GM21423 (cell line): ENCODE measurements around the gene SAYSD1.
"Not testable (repeated sequence)": the region's sequence is repeated elsewhere in the genome, so short reads cannot be mapped to it uniquely, and the experiment has no call there.

Experiments used
- ATAC-seq: cut with Tn5 transposase; IDR thresholded peaks from one replicate; pipeline ENCODE4 v1.9.1; 2021; ENCODE audit warnings: mild to moderate bottlenecking, moderate library complexity; ENCODE audit not compliant: unreplicated experiment

Gene SAYSD1

DNA sequence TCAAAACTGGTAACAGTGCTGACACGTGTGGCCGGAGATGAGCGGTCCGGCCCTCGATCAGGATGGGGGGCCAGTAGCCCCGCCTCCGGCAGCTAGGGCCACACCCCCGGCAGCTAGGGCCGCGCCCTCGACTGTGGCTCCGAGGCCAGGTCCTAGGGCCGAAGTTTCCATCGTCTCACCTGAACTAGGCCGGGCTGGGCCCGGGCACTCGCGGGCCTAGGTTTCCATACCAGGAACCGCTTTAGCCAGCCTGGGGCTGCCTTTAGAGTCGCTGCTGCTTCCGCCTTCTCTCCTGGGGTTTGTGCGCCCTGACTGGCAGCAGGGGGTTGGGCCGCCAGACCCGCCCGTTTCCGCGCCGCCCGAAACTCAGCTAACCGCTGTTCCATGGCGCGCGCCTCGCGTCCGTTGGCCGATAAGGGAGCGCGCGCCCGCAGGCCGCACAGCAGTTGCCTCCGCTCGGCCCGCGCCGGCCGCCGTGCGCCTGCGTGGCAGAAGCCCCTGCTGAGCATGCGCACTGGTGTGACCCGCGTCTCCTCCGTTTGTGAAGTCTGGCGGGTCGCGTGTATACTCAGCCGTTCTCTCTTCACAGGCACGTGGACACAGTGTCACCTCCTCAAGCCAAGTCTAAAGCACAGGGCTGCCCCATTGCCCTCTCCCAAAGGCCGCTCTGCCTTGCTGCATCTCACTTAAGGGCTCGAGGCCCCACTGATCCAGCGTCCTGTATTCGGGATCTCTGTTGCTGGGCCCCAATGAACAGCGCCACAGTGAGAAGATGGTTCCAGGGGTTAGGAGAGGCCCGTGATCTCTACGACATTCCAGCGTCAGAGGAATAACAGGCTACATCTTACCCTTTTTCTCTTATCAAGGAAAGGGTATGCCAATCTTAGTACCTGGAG lies at the start of gene SAYSD1:
Gene SAYSD1, minus strand, starts transcription at position 483 of the 896 bp plus-strand sequence. Its CDS starts 97 bp downstream, at position 386.
- peak; percentile 92 for ATAC-seq

GRCh38 chr6:39157511-39157910 lies 42.5 kb upstream of the SAYSD1 start:
- no peak for ATAC-seq

GRCh38 chr6:39156801-39157200 lies 41.8 kb upstream of the SAYSD1 start:
- ATAC-seq: no peak

- no peak for ATAC-seq
These were observed 39.7 kb upstream of the SAYSD1 start for GRCh38 chr6:39154705-39155104.

- ATAC-seq: no peak
These were observed 38.9 kb upstream of the SAYSD1 start for GRCh38 chr6:39153766-39154397.

GRCh38 chr6:39152262-39152661 lies 37.3 kb upstream of the SAYSD1 start:
- ATAC-seq: no peak

DNA sequence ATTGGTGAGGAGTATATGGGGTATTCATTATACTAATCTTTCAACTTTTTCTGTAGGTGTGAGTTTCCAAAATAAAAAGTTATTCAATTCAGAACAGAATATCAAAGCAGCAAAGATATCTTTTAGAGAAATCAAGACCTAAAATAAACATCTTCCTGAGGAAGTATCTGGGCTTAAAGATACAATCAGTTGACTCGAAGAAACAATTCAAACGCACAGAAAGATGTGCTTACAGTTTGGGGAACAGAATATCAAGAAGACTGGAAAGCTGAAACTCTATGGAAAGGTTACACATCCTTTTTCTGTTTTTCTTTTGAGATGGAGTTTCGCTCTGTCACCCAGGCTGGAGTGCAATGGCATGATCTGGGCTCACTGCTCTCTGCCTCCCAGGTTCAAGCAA lies 36.2 kb upstream of the SAYSD1 start:
- ATAC-seq: no peak

GRCh38 chr6:39144481-39145173 lies 29.6 kb upstream of the SAYSD1 start:
- ATAC-seq: no peak

DNA sequence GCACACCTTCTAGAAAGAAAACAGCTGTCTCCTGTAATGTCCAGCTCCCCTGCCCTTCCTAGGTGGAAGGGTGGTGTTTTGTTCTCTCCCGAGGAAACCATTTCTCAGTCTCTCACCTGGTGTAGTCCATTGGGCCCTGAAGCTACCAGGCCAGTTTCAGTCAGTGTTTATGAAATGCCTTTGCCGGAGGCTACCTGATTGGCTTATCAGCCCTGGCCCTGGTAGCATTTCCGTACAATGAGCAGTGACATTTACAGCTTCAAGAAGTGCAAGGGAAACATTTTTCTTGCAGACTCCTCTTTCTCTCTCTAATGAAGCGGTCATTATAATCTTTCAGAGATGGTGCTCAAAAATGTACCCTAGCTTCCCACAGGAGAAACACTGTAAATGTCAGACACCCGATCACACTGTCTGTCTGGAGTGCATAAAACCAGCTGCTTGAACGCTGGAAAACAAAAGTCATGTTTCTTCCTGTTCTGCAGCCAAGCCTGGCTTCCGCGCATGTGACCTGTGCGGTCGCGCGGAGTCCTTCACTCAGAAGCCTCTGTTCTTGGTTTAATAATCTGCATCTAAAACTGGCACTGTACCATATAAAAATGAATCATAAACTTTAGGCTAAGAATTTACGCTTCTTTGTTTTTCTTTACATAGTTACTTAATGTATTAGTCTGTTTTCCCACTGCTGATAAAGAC lies 28.4 kb upstream of the SAYSD1 start:
- no peak for ATAC-seq

GRCh38 chr6:39140556-39141167 lies 25.7 kb upstream of the SAYSD1 start:
- ATAC-seq: no peak

DNA sequence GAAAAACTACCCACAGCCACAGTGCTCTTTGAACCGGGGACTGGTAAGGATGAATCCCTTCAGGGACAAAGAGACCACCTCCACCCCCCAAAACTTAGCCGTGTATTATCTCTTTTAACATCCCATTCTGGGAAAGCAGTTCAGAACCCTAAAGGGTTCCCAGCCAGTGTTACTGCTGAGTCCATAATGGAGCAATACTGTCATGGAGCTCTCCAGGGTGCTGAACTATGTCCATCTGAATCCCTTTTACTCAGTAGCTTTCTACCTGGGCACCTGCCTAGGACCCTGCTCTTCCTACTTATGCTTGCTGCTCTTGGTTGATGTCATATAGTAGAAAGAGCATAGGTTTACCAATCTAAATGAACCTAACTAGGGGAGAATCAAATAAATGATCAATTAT lies 22.3 kb upstream of the SAYSD1 start:
- ATAC-seq: no peak

- ATAC-seq: not testable (repeated sequence)
These were observed 21.2 kb upstream of the SAYSD1 start for GRCh38 chr6:39136207-39136606.

DNA sequence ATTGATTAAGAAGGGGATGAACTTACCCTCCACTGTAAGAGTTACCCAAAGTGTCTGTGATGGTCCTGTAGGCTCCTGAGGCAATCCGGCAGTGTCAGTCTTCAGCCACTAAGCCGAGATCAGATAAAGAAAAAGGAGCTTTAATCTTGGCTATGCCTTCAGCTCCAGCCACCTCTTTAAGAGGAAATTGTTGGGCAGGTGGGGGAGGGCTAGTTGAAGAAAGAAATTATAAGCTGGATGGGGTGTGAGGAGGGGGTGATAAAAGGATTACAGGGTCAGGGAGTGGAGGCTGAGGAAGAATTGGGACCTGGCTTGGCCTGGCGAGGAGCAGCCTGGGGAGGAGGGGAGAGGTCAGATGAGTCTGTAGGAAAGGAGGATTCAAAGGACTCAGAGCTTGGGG lies 19.8 kb upstream of the SAYSD1 start:
- ATAC-seq: not testable (repeated sequence)

GRCh38 chr6:39130691-39131090 lies 15.7 kb upstream of the SAYSD1 start:
- ATAC-seq: no peak

GRCh38 chr6:39128832-39129231 lies 13.8 kb upstream of the SAYSD1 start:
- ATAC-seq: no peak

GRCh38 chr6:39128106-39128505 lies 13.1 kb upstream of the SAYSD1 start:
- no peak for ATAC-seq

DNA sequence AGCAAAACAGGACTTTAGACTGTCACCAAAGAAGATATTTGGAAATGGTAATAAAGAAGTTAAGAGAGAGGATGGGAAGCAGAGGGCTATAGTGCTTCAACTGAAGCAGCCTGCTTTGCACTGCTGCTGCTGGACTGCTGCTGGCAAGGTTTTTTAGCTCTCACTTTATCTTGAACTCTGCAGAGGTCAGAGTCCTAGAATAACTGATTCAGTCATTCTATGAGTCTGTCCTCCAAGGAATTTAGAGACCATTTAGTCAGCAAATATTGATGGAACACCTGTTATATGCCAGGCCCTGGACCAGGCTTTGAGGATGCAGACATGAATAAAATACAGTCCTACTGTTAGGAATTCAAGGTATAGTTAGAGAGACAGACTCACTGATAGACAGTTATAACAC lies 9.1 kb upstream of the SAYSD1 start:
- ATAC-seq: no peak

DNA sequence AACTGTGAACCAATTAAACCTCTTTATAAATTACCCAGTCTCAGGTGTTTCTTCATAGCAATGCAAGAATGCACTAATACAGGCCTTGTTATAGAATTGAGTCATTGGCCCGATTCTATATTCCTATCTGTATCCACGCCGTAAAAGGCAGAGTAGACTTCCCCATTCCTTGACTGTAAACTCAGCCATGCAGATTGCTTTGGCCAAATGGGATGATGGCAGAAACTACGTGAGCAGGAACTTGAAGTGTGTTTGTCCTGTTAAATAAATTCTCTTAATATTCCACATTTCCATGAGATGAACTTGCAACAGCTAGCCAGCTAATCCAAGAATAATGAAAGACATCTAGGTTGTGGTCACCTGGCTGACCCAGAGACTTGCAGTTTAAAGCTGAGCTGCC lies 3.9 kb upstream of the SAYSD1 start:
- ATAC-seq: no peak

GRCh38 chr6:39114388-39114703 lies 640 bp downstream of the SAYSD1 start:
- peak; percentile 10 for ATAC-seq

DNA sequence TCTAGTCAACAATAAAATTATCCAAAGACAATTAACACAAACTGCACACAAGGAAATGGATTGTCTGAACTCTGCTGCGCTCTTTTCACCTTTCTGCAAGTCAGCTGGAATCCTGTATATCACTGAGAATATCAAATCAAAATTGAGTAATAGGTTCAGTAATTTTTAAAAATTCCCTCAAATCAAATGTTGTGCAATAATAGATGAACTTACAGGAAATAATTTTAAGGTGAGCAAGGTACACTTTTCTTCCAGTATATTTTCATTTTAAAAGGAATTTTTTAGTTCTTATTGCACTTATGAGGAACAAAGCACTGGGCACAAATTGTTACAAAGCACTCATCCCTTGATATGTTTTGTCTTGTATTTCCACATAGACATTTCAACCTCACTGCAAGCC lies 1.2 kb downstream of the SAYSD1 start:
- no peak for ATAC-seq

- ATAC-seq: no peak
These were observed 3.7 kb downstream of the SAYSD1 start for GRCh38 chr6:39111280-39111679.
